Epidermal melanocyte (primary cell): Measurements from ENCODE around the gene AUTS2.

Experiments used
- DNase-seq: peaks from one replicate; pipeline ENCODE4 v3.0.0; 2011; ENCODE audit warnings: low spot score; ENCODE audit not compliant: insufficient read length

AUTS2 gene

DNA sequence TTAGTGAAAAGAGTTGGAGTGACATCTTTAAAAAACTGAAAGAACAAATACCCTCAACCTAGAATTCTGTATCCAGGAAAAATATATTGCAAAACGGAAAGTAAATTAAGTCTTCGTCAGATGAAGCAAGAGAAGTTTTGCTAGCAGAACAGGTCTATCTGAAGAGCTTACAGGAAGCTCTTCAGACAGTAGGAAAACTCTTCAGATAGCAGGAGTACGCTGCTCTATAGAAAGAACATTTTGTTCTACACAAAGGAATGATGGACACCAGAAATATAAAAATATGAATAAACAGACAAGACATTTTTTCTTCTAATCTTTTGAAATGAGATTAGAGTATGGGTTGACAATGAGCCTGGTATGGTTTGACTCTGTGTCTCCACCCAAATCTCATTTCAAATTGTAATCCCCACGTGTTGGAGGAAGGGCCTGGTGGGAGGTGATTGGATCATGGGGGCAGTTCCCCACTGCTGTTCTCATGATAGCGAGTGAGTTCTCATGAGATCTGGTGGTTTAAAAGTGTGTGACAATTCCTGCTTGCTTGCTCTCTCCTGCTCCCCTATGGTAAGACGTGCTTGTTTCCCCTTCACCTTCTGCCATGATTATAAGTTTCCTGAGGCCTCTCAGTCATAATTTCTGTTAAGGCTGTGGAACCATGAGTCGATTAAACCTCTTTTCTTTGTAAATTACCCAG, 567.3 kb downstream of the AUTS2 start:
- no peak for DNase-seq

DNA sequence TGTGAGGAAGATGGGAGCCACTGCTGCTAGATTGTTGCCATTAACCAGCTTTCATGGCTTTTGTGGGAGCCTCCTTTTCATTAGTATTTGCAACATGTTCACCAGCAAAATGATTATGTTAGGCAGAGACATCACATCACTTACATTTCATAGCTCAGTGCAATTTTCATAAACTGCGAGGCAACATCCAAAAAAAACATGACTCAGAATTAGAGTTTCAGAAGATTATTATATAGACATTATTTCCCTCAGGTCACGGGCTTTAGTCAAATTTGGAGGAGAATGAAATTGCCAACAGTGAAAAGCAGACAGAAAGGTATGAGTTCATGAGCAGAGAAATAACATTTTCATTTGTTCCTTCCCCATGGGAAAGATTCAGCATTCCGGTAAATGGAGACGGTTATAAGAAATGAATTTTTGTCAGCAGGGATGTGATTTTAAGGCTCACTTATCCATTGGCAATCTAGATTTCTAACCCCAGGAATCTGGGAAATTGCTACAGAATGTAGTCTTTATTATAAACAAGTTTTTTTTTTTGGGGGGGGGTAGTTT, 573.2 kb downstream of the AUTS2 start:
- no peak for DNase-seq

DNA sequence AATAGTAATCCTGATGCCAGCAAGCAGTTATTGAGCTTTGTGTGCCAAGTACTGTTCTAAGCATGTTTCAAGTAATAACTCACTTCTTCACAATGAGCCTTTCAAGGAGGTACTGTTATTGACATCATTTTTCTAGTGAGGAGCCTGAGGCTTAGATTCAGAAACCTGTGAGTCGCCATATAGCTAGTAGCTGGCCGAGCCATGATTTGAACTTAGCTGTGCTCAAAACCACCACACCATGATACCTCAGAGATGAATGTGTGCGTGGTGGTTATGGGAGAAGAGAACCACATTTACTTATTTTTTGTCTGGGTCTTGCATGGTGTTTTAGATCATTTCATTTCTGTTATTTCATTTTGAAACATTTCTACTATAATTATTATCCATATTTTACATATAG, 578.9 kb downstream of the AUTS2 start:
- no peak for DNase-seq

DNA sequence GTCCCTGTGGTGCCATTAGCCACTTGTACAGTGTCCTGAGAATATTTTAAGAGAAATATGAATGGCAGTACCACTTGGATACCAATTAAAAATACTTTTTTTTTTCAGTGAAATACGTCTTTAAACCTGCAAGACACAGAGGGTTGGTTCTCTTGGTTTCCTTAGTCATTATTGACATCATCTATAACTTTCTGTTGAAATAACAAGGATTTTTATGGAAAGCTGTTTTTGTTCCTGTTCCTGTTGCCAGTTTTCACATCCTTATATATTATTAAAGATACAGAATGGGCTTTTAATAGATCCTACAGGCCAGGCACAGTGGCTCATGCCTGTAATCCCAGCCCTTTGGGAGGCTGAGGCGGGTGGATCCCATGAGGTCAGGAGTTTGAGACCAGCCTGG, 579.9 kb downstream of the AUTS2 start:
- DNase-seq: no peak

DNA sequence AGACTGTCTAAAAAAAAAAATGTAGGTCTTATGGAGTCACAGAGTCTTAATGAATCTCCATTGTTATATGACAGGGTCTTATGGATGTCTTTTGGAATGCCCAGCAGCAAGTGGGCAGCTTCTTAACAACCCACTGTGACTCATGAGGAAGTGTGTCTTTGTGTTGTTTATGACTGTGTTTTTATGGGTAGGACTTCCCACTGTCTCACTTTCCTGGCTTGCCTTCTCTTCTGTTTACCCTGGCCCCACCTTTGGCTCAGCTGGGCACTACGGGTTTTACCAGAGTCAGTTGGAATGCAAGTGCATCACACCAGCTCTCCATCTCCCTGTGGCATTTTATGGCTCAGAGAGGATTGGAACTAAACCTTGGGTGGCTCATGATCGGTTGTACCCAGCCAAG, 580.5 kb downstream of the AUTS2 start:
- DNase-seq: no peak

DNA sequence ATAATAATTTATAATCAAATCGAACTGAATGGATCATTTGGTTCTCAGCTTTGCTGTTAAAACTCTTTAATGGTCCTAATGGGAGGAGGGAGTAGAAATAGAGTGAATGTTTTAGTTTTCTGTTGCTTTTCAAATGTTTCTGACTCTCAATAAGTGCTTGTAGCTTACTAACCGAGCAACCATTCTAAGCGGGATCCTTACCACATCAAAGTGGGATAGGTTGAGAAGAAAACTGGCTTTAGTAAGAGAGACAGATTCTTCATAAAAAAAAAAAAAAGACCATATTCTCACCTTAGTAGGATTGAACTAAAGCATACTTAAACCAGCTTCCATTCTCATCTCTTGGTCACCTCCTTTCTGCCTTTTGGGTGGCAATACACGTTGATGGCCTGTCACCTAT, 584.2 kb downstream of the AUTS2 start:
- DNase-seq: no peak

DNA sequence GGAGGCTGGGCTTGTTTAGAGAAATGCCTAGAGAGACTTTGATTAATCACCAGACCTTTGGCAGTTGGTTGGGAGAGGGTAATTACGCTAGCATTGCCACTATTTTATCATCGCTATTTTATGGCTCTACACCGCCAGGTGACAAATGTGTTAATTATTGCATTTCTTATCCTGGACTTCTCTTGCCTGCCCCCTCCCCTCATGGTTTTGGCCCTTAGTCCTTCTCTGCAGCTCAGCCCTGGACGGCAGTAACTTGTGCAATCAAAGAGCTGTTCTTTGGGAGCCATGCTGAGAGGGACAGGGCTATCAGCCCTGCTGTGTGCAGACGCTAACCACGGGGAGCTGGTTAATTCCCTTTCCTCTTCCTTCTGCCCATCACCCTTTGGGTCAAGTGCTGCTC, 585.0 kb downstream of the AUTS2 start:
- DNase-seq: no peak

DNA sequence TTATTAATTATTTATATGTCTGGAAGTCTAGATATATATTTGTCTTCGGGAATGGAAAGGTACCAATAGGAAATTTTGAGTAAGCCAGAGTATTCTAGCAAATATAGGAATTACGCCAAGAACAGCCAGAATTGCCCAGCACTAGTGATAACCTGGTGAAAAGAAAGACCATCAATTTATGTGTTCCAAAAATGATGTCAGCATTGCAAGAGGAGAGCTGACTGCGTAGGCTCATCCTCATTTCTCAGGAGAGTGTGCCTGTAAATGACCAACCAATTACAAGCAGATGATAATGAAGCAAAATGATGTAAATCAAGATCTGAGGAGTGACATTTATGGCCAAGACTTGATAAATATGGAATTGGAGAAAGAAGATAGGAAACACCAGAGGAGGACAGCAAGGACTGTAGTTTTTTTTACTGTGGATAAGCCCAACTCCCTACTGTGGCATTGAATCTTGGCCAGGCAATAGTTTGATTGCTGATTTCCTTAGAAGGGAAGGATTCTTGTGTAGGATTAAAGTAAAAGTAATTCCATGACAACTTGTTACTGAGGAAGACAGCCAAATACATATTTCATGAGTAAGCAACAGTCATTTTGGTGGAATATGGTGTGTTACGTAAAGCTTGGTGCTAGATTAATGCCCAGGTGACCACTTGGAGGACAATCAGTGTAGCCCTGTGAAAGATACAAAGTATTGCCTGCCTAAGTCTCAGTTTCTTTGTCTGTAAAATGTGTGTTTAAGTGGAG, 590.8 kb downstream of the AUTS2 start:
- DNase-seq: no peak

DNA sequence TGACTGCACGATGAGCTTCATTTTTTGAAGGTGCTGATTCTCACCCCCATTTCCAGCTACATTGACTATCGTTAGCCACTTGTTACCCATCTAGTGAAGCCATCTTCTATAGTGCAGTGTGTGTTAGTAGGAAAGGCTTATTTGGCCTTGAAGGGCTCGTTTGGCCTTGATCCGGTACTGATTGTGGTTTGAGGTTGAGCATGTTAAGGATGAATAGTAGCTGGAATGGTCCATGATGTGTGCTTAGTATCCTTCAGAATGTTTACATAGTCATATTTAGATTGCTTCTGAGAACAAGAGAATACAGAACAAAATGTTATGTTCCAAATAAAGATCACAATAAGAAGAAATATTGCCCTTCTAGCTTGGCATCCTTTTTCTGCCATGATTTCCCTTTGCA, 591.5 kb downstream of the AUTS2 start:
- DNase-seq: no peak

DNA sequence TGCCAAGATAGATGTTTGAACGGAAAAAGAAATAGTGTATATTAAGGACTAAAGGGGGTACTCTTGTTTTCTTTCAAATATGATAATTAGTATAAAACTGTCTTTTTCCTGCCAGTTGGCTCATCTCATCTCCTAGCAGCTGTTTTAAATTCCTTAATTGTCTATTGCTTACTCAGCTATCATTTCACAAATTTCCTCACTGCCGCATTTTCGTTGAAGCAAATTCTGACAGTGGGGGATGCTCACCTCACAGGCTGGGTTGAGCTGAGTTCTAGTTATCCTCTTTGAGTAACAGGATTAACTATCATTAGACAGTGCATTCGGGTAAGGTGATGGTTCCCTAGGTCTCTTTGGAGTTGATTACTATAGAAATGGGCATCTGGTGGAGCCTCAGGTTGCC, 592.0 kb downstream of the AUTS2 start:
- DNase-seq: no peak

DNA sequence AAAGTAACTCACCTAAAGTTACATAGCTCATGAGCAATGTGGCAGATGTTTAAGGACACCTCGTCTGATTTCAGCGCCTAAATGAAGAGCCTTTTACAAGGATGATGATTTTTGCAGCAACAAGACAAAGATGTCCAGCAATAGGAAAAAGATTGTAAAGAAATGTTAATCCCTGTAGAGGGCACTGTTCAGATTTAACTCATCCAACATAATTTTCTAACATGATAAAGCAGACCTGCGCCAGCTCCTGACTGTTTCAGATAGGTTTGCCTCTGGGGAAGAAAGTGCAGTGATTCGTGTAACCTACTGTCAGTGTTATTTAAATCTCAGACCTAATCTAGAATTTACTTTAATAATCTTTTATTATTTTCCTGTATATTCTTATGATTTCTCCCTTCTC, 595.2 kb downstream of the AUTS2 start:
- DNase-seq: no peak

DNA sequence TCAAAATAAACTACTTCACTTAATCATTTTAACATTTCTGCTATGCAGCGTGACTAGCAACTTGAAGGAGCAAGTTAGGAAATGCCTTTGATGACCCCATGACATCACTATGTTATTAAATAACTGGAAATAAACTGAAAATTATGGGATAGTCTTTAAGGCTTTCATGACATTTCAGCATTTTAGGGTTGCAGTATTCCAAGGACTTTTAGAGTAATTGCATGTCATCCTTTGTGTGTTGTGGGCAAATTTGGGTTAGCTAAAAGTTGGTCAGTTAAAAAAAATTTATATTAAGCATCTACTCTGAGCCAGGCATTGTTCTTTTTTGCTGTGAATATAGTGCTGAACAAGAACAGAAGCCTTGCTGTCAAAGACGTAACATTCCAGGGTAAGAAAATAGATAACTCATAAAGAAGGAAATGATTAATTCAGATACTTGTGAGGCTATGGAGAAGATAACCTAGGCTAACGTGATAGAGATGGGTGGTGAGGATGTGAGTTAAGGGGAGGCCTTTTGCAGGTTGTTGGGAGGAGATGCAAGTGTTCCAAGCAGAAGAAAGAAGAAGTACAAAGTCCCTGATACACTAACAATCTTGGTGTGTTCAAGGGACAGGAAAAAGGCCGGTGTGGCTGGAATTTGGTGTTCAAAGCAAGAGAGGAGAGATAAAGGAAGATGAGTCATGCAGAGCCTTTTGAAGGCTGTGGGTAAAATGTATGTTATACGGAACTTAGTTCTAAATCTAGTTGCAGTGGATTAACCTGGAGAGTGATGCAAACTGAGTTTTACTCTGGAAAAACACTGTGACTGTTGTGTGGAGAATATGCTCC, 610.2 kb downstream of the AUTS2 start:
- DNase-seq: no peak

DNA sequence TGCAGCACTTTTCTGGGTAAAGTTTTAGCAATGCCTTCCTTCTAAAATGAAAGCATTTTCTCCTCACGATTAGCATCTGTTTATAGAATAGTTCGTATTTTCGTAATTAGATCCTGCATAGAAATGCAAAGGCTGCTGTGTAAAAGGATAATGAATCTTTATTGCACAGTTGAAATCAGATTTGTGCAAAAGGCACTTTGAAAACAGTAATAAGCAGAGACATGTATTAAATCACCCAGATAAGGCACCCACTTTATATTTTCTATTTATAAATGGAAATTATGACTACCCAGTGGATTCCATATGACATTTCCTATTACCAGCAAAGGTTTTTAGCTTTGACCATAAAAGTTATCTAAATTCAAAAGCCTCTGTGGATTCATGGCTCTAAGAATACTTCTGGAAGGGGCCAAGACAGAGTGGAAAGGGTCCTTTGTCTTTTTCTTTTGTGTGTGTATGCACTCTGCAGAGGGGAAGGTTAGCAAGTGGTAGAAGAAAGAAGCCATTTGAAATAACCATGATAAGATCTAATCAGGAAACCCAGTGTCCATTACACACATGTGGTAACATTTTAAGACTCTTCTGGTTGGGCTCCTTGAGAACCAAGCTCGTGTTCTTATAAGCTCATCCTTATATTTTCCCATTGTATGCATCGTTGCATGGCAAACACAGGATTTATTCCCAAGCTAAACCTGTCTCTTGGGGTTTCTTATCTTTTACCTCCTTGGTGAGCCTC, 612.1 kb downstream of the AUTS2 start:
- DNase-seq: no peak

DNA sequence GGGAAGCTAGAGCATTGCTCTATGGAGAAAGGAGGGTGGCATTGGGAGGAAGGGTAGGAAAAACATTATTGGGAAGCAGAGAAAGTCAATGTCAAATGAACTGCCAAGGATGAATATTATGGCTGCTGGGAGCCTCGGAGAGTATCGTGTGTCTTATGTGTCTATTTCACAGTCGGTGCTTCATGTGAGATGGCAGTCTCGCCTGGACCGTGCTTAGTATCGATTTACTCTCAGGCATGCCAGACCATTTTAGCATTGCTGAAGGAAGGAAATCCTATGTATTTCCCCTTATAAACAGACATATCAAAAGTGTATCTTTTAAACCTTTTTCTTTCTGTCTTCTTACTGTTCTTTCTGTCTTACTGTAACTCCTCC, 612.6 kb downstream of the AUTS2 start:
- DNase-seq: no peak

DNA sequence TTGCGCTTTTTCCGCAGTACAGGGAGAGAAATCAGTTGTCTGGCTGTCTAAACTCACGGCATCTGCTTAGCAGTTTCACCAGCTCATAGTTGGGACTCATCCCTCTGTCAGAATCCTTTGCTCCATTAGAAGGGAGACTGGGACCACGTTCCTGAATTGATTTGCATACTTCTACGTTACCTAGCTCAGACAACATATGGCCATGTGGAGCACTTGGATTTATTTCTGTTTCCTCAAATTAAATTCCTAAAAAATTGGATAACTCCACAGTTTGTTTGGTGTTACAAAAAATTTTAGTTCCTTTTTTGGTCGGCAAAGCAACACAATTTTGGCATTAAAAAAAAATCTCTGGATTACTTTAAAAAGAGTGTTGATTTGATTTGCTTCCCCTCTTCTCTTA, 614.0 kb downstream of the AUTS2 start:
- DNase-seq: no peak

DNA sequence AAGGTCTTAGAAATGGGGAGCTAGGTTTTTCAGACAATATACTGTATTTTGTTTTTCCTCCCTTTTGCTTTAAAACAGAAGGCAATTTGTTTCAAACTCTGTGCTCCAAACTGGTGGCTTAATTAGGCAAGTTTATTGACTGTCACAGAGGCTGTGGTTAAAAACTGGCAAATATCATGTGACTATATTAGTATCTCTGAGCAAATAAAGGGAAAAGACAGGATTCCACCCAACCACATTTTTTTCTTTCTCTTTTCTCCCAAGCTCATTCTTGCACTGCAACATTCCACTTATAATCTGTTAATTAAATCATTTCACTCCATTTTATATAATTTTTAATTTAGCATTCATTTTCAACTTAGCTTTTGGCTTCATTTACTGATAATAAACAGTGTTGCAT, 615.8 kb downstream of the AUTS2 start:
- no peak for DNase-seq

DNA sequence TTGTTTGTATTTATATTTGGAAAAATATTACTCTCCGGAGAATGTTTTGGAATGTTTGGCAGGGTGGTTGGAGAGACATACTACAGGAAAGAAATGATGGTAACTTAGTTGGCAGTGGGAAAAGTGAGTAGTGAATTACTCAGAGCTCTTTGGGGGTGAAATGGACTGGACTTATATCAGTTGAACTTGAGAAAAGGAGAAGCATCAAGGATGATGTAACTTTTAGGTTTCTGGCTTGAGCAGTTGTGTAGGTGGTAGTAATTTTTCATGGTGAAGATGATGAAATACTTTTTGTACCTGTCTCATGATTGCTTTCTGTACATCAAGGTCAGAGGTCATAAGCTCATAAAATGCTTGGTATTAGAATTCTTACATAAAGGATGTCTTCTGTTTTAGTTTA, 617.2 kb downstream of the AUTS2 start:
- DNase-seq: no peak

DNA sequence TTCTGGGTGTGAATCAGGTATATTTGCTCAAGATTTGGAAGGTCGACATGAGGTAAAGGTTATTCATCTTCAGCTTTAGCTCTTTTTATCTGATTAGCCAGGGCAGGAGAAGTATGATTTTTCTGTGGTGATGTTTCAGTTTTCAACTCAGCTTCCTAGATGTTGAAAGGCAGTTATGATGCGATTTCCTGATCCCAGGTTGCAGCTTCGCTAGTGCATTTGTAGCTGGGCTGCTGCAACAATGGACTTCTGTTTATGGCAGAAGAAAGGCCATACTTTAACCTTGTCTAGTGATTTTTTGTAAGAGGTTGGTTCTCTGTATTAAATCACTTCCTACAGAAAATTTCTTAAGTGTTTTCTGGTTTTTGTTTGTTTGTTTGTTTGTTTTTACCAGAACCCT, 619.3 kb downstream of the AUTS2 start:
- DNase-seq: no peak

DNA sequence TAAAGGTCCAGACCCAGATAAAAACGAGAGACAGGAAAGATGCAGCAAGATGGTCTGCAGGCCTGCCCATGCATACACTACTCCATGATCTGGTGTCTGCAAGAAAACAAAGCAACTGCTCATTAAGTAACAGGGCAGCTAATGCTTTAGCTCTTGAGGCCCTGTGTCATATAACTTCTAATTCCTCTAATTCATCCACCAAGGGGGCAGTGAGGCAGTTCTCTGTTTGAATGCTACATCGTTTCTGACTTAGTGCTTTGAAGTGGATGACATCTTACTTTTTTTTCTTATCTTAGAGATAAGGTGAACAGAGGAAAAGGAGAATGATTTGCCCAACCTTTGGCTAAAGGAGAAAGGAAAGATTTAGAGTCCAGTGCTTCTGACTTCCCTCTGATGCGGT, 619.7 kb downstream of the AUTS2 start:
- DNase-seq: no peak

DNA sequence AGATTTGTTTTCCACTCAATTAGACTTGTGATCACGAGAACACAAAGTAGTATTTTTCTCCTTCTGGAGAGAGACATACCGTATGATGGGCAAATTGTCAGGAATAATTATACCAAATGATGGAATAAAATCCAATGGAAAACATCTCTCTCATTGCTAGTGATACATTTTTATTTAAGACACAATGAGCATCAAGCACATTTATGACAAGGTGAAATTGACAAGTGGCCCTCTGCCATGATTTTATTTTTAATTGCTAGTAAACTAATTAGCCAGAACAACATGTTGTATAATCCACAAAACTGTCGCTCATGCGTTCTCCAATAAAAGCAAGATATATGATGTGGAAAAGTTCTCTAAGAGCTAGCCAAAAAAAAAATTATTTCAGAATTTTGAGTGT, 620.8 kb downstream of the AUTS2 start:
- DNase-seq: no peak

DNA sequence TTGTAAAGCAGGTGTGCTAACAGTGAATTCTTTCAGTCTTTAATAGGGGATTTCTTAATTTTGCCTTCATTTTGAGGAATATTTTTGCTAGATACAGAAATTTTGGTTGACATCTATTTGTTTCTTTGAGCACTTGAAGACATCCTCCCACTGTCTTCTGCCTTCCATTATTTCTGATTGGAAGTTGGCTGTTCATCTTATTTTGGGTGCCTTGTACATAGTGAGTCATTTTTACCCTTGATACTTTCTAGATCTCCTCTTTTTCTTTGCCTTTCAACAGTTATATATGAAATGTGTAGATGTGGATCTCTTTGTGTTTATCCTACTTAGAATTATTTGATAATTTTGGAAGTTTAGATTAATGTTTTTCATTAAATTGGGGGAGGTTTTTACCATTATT, 631.0 kb downstream of the AUTS2 start:
- DNase-seq: no peak

DNA sequence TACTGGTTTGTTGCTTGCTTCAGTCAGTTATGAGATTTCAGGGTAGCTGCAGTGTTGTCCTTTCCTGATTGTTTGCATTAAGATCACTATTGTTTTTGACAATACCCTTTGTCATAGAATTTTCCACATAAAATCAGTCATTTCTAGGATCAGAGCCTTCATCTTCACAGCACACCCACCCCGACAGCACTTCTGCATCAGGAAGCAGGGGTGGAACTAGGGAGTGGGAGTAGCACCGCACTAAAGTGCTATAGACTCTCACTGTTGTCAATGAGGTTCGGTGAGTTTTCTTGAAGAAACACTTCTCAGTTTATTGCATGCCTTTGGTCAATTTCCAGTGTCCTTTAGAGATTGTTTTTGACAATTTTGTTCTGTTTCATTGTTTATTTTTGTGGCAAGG, 632.5 kb downstream of the AUTS2 start:
- no peak for DNase-seq
